Lung (tissue), 12 donors: Measurements from ENCODE around the gene KCNAB3. TPM values are rescaled to one million over a fixed set of nuclear protein-coding genes. Genes with fewer than 3 reads are reported as not detected.
A peak's percentile ranks its signal among the peaks of the same experiment; 100 is the strongest.
"Not testable (repeated sequence)": the region's sequence is repeated elsewhere in the genome, so short reads cannot be mapped to it uniquely, and the experiment has no call there.

Source experiments
- ATAC-seq: fragments of 200-7000 bp; cut with Tn5 transposase; one replicate; pipeline ENCODE4 v1.9.1; 2020; ENCODE audit warnings: moderate number of reproducible peaks; ENCODE audit not compliant: insufficient read depth, low FRiP score
- DNase-seq, 3 donors: peaks; one replicate each; pipeline ENCODE4 v3.0.0-alpha.2; 2013 to 2017
- H3K27ac ChIP-seq, 2 donors: one replicate each; pipeline ENCODE4 v1.5.1; 2013; ENCODE audit warnings: mild to moderate bottlenecking in 2 of 2, moderate library complexity in 2 of 2, control low read depth in 1 of 2, inconsistent platforms in 1 of 2, low read depth in 1 of 2, low read length in 1 of 2
- H3K27me3 ChIP-seq, 3 donors: one replicate each; pipeline ENCODE4 v1.5.1; 2013; ENCODE audit warnings: low read length in 2 of 3; ENCODE audit not compliant: control insufficient read depth in 3 of 3, insufficient read depth in 3 of 3
- H3K36me3 ChIP-seq, 4 donors: one replicate each; pipeline ENCODE4 v1.5.1; 2013; ENCODE audit warnings: low read length in 4 of 4, mild to moderate bottlenecking in 1 of 4, moderate library complexity in 1 of 4; ENCODE audit not compliant: control insufficient read depth in 4 of 4, insufficient read depth in 4 of 4
- H3K4me1 ChIP-seq, 5 donors: one replicate each; pipeline ENCODE4 v1.5.1; 2013; ENCODE audit warnings: low read length in 5 of 5, mild to moderate bottlenecking in 2 of 5, moderate library complexity in 1 of 5; ENCODE audit not compliant: control insufficient read depth in 5 of 5, insufficient read depth in 5 of 5
- H3K4me3 ChIP-seq: one replicate; pipeline ENCODE4 v1.5.1; 2013; ENCODE audit warnings: mild to moderate bottlenecking, control low read depth, moderate library complexity
- H3K9ac ChIP-seq, 2 donors: one replicate each; pipeline ENCODE4 v1.5.1; 2013; ENCODE audit warnings: low read length in 2 of 2, control low read depth in 1 of 2; ENCODE audit not compliant: insufficient read depth in 1 of 2
- H3K9me3 ChIP-seq, 4 donors: one replicate each; pipeline ENCODE4 v1.5.1; 2013; ENCODE audit warnings: low read length in 3 of 4, mild to moderate bottlenecking in 1 of 4, moderate library complexity in 1 of 4; ENCODE audit not compliant: control insufficient read depth in 4 of 4, insufficient read depth in 3 of 4
- WGBS, 2 donors: extraction: QIAGEN DNeasy Blood & Tissue Kit; methylation state at CpG; one replicate each; pipeline ENCODE4 v1.1.7; 2013; 5-methylcytosine and 5-hydroxymethylcytosine counted together
- polyA plus RNA-seq, 2 donors: library from polyadenylated mRNA; stranded (reverse); fragments of 200-250 nt; gene quantifications; one replicate each; pipeline ENCODE4 v1.2.1, GENCODE V29; 2013
- total RNA-seq, 2 donors: library from RNA; depleted of rRNA in 1 of 2; stranded (reverse); fragments of >200 nt in 1 of 2; gene quantifications; one replicate each; pipeline ENCODE4 v1.2.1, GENCODE V29; 2014 to 2021
- TF ChIP-seq, protein P1 (sequence below): IDR thresholded peaks from 2 replicates; pipeline ENCODE4 v1.5.1; 2012; ENCODE audit warnings: mild to moderate bottlenecking; ENCODE audit errors: control extremely low read depth, extremely low read depth
- donor health status: control.
- donor health status: control.
- donor health status: Bipolar disorder and iron deficiency.
- donor health status: healthy.
- donor health status: DM: yes; HTN: yes; CAD: no.

Gene KCNAB3
- total and polyA plus RNA-seq, 4 donors = 1.3 to 5.8 (median 3.3) TPM

DNA sequence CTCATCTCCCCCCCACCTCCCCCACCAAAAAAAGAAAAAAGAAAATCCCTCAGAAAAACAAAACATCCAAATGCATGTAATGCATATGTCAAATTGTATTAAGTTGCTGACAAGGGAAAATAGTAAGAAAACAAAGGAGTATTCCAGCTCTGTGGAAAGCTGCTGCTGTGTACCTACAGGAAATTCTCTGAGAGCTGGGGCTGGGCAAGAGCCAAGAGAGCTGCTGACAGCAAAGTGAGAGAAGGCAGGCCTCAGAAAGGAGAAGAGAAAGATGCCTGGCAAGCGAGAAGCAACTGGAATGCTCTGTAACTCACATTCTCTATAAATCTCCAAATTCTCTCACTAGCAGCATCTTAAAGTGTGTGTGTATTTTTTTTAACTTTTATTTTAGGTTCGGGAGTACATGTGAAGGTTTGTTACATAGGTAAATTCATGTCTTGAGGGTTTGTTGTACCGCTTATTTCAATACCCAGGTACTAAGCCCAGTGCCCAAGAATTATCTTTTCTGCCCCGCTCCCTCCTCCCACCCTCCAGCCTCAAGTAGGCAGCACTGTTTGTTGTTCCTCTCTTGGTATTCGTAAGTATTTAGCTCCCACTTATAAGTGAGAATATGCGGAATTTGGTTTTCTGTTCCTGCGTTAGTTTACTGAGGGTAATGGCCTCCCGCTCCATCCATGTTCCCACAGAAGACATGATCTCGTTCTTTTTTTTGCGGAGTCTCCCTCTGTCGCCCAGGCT is 26.7 kb upstream of the KCNAB3 start:
- 62 to 78% methylated on average over 11 of the region's 11 CpGs for WGBS, 2 donors
- Histone ChIP-seq H3K27ac (peak overlapping the region in 1 of 2 donors; percentile 81), H3K9me3 (no peaks in the 10 kb centered on the region), H3K4me3 (no peak overlapping the region), H3K9ac (no peak overlapping the region), H3K27me3 (peaks cover 0 to under 1% (median 0%) of the 10 kb centered on the region in 3 donors), H3K4me1 (peaks cover 0 to 11% (median 5%) of the 10 kb centered on the region in 5 donors), H3K36me3 (no peaks in the 10 kb centered on the region)
- ATAC-seq = no peak
- DNase-seq = peak; percentile 61 to 83 (median 77)
- TF ChIP-seq, protein P1, sequence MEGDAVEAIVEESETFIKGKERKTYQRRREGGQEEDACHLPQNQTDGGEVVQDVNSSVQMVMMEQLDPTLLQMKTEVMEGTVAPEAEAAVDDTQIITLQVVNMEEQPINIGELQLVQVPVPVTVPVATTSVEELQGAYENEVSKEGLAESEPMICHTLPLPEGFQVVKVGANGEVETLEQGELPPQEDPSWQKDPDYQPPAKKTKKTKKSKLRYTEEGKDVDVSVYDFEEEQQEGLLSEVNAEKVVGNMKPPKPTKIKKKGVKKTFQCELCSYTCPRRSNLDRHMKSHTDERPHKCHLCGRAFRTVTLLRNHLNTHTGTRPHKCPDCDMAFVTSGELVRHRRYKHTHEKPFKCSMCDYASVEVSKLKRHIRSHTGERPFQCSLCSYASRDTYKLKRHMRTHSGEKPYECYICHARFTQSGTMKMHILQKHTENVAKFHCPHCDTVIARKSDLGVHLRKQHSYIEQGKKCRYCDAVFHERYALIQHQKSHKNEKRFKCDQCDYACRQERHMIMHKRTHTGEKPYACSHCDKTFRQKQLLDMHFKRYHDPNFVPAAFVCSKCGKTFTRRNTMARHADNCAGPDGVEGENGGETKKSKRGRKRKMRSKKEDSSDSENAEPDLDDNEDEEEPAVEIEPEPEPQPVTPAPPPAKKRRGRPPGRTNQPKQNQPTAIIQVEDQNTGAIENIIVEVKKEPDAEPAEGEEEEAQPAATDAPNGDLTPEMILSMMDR = no peak

DNA sequence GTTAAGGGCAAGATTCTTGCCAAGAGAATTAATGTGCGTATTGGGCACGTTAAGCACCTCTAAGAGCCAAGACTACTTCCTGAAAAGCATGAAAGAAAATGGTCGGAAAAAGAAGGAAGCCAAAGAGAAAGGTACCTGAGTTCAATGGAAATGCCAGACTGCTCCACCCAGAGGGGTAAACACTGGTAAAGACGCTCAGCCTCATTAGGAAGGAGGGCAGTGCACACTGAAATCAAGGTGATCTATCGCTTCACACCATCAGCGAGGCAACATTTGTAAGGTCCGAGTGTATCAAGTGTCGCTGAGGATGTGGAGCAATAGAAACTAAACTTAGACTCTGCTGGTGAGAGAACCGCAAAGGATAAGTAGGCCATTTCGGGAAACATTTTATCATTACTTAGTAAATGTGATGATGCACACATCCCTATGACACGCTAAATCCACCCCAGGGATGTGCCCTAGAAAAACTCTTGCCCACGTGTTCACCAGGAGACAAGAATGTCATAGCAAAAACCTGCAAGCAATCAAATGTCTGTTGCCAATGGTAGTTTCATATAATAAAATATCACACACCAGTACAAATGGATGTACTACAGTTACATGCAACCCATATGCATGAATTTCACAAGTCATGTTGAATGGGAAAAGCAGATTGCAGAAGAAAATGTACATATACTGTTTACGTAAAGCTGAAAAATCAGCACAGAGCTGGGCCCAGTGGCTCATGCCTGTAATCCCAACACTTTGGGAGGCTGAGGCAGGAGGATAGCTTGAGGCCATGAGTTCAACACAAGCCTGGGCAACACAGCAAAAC is 26.0 kb upstream of the KCNAB3 start:
- H3K36me3 ChIP-seq = peaks cover 0 to under 1% (median under 1%) of the 10 kb centered on the region in 4 donors
- no peaks in the 10 kb centered on the region for H3K27me3 ChIP-seq
- peak overlapping the region in 1 of 2 donors; percentile 81 for H3K27ac ChIP-seq
- no peaks in the 10 kb centered on the region for H3K9me3 ChIP-seq
- WGBS, 2 donors = 65 to 75% methylated on average over 13 of the region's 13 CpGs
- TF ChIP-seq, protein P1 = no peak
- DNase-seq (no peak), ATAC-seq (no peak)
- peaks cover 0 to 11% (median 5%) of the 10 kb centered on the region in 5 donors for H3K4me1 ChIP-seq
- no peak overlapping the region for H3K9ac ChIP-seq
- no peak overlapping the region for H3K4me3 ChIP-seq

DNA sequence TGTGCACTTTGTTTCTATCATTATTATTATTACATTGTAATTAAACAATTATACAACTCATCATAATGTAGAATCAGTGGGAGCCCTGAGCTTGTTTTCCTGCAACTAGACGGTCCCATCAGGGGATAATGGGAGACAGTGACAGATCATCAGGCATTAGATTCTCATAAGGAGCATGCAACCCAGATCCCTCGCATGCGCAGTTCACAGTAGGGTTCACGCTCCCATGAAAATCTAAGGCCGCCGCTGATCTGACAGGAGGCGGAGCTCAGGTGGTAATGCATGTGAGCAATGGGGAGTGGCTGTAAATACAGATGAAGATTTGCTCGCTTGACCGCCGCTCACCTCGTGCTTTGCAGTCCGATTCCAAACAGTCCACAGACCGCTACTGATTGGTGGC is 23.6 kb upstream of the KCNAB3 start:
- H3K4me1 ChIP-seq = peaks cover 0 to 11% (median 5%) of the 10 kb centered on the region in 5 donors
- not testable (repeated sequence) for H3K27me3 ChIP-seq, ATAC-seq, H3K4me3 ChIP-seq, DNase-seq, H3K9ac ChIP-seq, H3K9me3 ChIP-seq
- H3K27ac ChIP-seq = peak overlapping the region in 1 of 2 donors; percentile 6
- 94 to 96% methylated on average over 13 of the region's 13 CpGs for WGBS, 2 donors
- peaks cover 0 to 11% (median 9%) of the 10 kb centered on the region in 4 donors for H3K36me3 ChIP-seq
